Liver (tissue), 9 donors: ENCODE data around the gene SERPINB7. TPM values are rescaled to one million over a fixed set of nuclear protein-coding genes. Genes with fewer than 3 reads are reported as not detected.

ENCODE experiments used
- DNase-seq: peaks from one replicate; pipeline ENCODE4 v3.0.0-alpha.2; 2017; ENCODE audit warnings: low spot score
- H3K27ac ChIP-seq, 2 donors: one replicate each; pipeline ENCODE4 v1.7.0; 2013; ENCODE audit warnings: inconsistent platforms in 2 of 2, low read length in 2 of 2, control low read depth in 1 of 2, low read depth in 1 of 2, mild to moderate bottlenecking in 1 of 2
- H3K27me3 ChIP-seq, 4 donors: one replicate each; pipeline versions ENCODE4 v1.6.1 to v1.7.0; 2013; ENCODE audit warnings: low read length in 3 of 4, inconsistent platforms in 1 of 4, mild to moderate bottlenecking in 1 of 4, moderate library complexity in 1 of 4; ENCODE audit not compliant: control insufficient read depth in 4 of 4, insufficient read depth in 4 of 4
- H3K36me3 ChIP-seq, 4 donors: one replicate each; pipeline versions ENCODE4 v1.6.1 to v1.7.0; 2013; ENCODE audit warnings: low read length in 3 of 4, mild to moderate bottlenecking in 3 of 4, low read depth in 1 of 4, moderate library complexity in 1 of 4; ENCODE audit not compliant: control insufficient read depth in 4 of 4, insufficient read depth in 3 of 4
- H3K4me1 ChIP-seq, 4 donors: one replicate each; pipeline versions ENCODE4 v1.6.1 to v1.7.0; 2013; ENCODE audit warnings: low read length in 3 of 4, mild to moderate bottlenecking in 3 of 4, moderate library complexity in 1 of 4; ENCODE audit not compliant: control insufficient read depth in 4 of 4, insufficient read depth in 4 of 4
- H3K4me3 ChIP-seq, 3 donors: one replicate each; pipeline versions ENCODE4 v1.6.1 to v1.7.0; 2013; ENCODE audit warnings: low read length in 3 of 3, control low read depth in 1 of 3, low read depth in 1 of 3, mild to moderate bottlenecking in 1 of 3
- H3K9ac ChIP-seq, 2 donors: one replicate each; pipeline ENCODE4 v1.7.0; 2013; ENCODE audit warnings: low read length in 2 of 2, mild to moderate bottlenecking in 2 of 2, moderate library complexity in 2 of 2, control low read depth in 1 of 2, low read depth in 1 of 2
- H3K9me3 ChIP-seq, 4 donors: one replicate each; pipeline versions ENCODE4 v1.6.1 to v1.7.0; 2013; ENCODE audit warnings: low read length in 3 of 4; ENCODE audit not compliant: control insufficient read depth in 4 of 4
- FOXA1 ChIP-seq: IDR thresholded peaks from 2 replicates; pipeline ENCODE4 v1.6.1; 2016; ENCODE audit warnings: antibody characterized with exemption
- FOXA2 ChIP-seq: IDR thresholded peaks from 2 replicates; pipeline ENCODE4 v1.6.1; 2016; ENCODE audit warnings: antibody characterized with exemption
- HNF4A ChIP-seq, 2 donors: conservative IDR thresholded peaks; 2 replicates each; pipeline ENCODE4 v1.6.1; 2016; ENCODE audit warnings: antibody characterized with exemption in 2 of 2, mild to moderate bottlenecking in 2 of 2
- HNF4G ChIP-seq: IDR thresholded peaks from 2 replicates; pipeline ENCODE4 v1.6.1; 2016; ENCODE audit warnings: antibody characterized with exemption
- JUND ChIP-seq, 2 donors: IDR thresholded peaks; 2 replicates each; pipeline ENCODE4 v1.6.1; 2016; ENCODE audit warnings: antibody characterized with exemption in 2 of 2
- RAD21 ChIP-seq, 2 donors: IDR thresholded peaks; 2 replicates each; pipeline ENCODE4 v1.6.1; 2016; ENCODE audit warnings: antibody characterized with exemption in 2 of 2, mild to moderate bottlenecking in 2 of 2
- SP1 ChIP-seq: IDR thresholded peaks from 2 replicates; pipeline ENCODE4 v1.6.1; 2018; ENCODE audit warnings: antibody characterized with exemption, mild to moderate bottlenecking
- YY1 ChIP-seq: IDR thresholded peaks from 2 replicates; pipeline ENCODE4 v1.6.1; 2016; ENCODE audit warnings: antibody characterized with exemption, mild to moderate bottlenecking
- WGBS: extraction: QIAGEN DNeasy Blood & Tissue Kit; methylation state at CpG from one replicate; pipeline ENCODE4 v1.1.7; 2013; 5-methylcytosine and 5-hydroxymethylcytosine counted together
- polyA plus RNA-seq, 2 donors: library from polyadenylated mRNA; stranded (reverse) in 1 of 2; unstranded in 1 of 2; fragments of 200-250 nt in 1 of 2; fragments of >200 nt in 1 of 2; fragmentation: Nextera tagmentation in 1 of 2; extraction: Ambion mirVana in 1 of 2; gene quantifications; one replicate each; pipeline versions ENCODE4 v1.2.1 to v1.2.3, GENCODE V29; 2013 to 2015
- total RNA-seq, 2 donors: library from RNA; depleted of rRNA; stranded (reverse); fragments of >200 nt; gene quantifications; one replicate each; pipeline ENCODE4 v1.2.3, GENCODE V29; 2014
- TF ChIP-seq, protein P1 (sequence below): fragments of 150-350 bp; IDR thresholded peaks from 2 replicates; pipeline ENCODE4 v1.5.1; 2017; ENCODE audit warnings: improper control_type of control experiment, low read depth, low read length; ENCODE audit not compliant: missing input control
- TF ChIP-seq, protein P2 (sequence below): IDR thresholded peaks from 2 replicates; pipeline ENCODE4 v1.6.1; 2016; ENCODE audit warnings: antibody characterized with exemption
- TF ChIP-seq, protein P3 (sequence below): IDR thresholded peaks from 2 replicates; pipeline ENCODE4 v1.6.1; 2016; ENCODE audit warnings: antibody characterized with exemption, mild to moderate bottlenecking
- TF ChIP-seq, protein P4 (sequence below): IDR thresholded peaks from 2 replicates; pipeline ENCODE4 v1.6.1; 2016; ENCODE audit warnings: antibody characterized with exemption
- donor health status: healthy.
- donor health status: healthy.
- donor health status: healthy.
- donor health status: healthy.
- donor health status: healthy.

The SERPINB7 gene
- total and polyA plus RNA-seq, 4 donors, result not detected

DNA sequence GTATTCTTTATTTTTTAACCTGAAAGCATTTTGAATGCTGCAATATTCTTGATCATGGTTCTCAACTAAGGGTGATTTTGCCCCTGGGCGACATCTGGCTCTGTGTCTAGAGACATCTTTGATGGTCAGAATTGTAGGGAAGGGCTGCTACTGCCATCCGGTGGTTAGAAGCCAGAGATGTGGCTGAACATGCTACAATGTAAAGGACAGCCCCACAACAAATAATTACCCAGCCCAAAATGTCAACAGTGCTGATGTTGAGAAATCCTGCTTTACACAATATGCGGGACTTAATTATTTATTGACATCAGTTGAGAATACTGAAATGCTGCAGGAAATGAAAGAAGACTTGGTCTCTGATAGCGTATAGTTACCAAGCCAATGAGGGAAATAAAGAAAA, 74.8 kb downstream of the SERPINB7 start (continued):
- TF ChIP-seq, protein P1, sequence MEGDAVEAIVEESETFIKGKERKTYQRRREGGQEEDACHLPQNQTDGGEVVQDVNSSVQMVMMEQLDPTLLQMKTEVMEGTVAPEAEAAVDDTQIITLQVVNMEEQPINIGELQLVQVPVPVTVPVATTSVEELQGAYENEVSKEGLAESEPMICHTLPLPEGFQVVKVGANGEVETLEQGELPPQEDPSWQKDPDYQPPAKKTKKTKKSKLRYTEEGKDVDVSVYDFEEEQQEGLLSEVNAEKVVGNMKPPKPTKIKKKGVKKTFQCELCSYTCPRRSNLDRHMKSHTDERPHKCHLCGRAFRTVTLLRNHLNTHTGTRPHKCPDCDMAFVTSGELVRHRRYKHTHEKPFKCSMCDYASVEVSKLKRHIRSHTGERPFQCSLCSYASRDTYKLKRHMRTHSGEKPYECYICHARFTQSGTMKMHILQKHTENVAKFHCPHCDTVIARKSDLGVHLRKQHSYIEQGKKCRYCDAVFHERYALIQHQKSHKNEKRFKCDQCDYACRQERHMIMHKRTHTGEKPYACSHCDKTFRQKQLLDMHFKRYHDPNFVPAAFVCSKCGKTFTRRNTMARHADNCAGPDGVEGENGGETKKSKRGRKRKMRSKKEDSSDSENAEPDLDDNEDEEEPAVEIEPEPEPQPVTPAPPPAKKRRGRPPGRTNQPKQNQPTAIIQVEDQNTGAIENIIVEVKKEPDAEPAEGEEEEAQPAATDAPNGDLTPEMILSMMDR, result peak; percentile 52
- TF ChIP-seq, protein P2, sequence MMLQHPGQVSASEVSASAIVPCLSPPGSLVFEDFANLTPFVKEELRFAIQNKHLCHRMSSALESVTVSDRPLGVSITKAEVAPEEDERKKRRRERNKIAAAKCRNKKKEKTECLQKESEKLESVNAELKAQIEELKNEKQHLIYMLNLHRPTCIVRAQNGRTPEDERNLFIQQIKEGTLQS, result no peak
- TF ChIP-seq SP1 (no peak), FOXA1 (peak; percentile 72), YY1 (no peak), HNF4A (conservative IDR thresholded peaks at IDR 0.05) (peak; percentile 30 to 50)
- TF ChIP-seq, protein P3, sequence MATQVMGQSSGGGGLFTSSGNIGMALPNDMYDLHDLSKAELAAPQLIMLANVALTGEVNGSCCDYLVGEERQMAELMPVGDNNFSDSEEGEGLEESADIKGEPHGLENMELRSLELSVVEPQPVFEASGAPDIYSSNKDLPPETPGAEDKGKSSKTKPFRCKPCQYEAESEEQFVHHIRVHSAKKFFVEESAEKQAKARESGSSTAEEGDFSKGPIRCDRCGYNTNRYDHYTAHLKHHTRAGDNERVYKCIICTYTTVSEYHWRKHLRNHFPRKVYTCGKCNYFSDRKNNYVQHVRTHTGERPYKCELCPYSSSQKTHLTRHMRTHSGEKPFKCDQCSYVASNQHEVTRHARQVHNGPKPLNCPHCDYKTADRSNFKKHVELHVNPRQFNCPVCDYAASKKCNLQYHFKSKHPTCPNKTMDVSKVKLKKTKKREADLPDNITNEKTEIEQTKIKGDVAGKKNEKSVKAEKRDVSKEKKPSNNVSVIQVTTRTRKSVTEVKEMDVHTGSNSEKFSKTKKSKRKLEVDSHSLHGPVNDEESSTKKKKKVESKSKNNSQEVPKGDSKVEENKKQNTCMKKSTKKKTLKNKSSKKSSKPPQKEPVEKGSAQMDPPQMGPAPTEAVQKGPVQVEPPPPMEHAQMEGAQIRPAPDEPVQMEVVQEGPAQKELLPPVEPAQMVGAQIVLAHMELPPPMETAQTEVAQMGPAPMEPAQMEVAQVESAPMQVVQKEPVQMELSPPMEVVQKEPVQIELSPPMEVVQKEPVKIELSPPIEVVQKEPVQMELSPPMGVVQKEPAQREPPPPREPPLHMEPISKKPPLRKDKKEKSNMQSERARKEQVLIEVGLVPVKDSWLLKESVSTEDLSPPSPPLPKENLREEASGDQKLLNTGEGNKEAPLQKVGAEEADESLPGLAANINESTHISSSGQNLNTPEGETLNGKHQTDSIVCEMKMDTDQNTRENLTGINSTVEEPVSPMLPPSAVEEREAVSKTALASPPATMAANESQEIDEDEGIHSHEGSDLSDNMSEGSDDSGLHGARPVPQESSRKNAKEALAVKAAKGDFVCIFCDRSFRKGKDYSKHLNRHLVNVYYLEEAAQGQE, result no peak

DNA sequence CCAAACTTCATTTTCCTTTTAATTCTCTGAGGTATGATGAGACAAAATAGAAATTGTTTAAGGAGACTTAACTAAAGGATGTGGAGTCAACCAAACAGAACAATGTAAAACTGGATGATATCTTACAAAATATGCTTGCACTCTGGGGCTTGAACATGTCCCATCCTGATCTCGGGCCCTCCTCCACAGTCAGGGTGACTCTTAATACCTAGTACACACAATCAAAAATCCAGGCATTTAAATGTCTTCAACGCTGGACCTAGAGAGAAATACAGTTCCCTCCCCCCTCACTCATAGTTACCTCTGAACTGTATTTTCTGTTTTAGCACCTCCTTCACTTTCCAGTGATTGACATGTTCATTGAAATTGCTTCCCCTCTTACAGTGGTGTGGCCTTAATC, 75.4 kb downstream of the SERPINB7 start:
- no peak overlapping the region for H3K9ac ChIP-seq
- H3K36me3 ChIP-seq, result no peaks in the 10 kb centered on the region
- no peaks in the 10 kb centered on the region for H3K9me3 ChIP-seq
- TF ChIP-seq FOXA1 (no peak), SP1 (no peak), RAD21 (IDR thresholded peaks at IDR 0.05) (no peak), HNF4G (no peak), FOXA2 (no peak), JUND (IDR thresholded peaks at IDR 0.05) (no peak)
- TF ChIP-seq, protein P4, sequence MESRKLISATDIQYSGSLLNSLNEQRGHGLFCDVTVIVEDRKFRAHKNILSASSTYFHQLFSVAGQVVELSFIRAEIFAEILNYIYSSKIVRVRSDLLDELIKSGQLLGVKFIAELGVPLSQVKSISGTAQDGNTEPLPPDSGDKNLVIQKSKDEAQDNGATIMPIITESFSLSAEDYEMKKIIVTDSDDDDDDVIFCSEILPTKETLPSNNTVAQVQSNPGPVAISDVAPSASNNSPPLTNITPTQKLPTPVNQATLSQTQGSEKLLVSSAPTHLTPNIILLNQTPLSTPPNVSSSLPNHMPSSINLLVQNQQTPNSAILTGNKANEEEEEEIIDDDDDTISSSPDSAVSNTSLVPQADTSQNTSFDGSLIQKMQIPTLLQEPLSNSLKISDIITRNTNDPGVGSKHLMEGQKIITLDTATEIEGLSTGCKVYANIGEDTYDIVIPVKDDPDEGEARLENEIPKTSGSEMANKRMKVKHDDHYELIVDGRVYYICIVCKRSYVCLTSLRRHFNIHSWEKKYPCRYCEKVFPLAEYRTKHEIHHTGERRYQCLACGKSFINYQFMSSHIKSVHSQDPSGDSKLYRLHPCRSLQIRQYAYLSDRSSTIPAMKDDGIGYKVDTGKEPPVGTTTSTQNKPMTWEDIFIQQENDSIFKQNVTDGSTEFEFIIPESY, result no peak
- TF ChIP-seq, protein P2, result no peak
- H3K4me3 ChIP-seq, result no peak overlapping the region
- WGBS, result 74% methylated on average over 2 of the region's 2 CpGs
- no peak overlapping the region for H3K27ac ChIP-seq
- no peaks in the 10 kb centered on the region for H3K27me3 ChIP-seq
- no peaks in the 10 kb centered on the region for H3K4me1 ChIP-seq
- no peak for DNase-seq

Other genes with a start within 250 kb of the SERPINB7 start
- gene SERPINB12, start 233.0 kb upstream of the SERPINB7 start, total RNA-seq, result not detected
- gene SERPINB12, start 233.0 kb upstream of the SERPINB7 start, polyA plus RNA-seq, result not detected
- not detected for gene SERPINB13, start 188.1 kb upstream of the SERPINB7 start, total RNA-seq
- not detected for gene SERPINB13, start 188.1 kb upstream of the SERPINB7 start, polyA plus RNA-seq
- gene SERPINB4, start 131.2 kb upstream of the SERPINB7 start, total RNA-seq, result not detected
- not detected for gene SERPINB4, start 131.2 kb upstream of the SERPINB7 start, polyA plus RNA-seq
- under 1 TPM in 1 of 2 donors, not detected in 1; 0.05 TPM for gene SERPINB3, start 113.5 kb upstream of the SERPINB7 start, total RNA-seq
- gene SERPINB3, start 113.5 kb upstream of the SERPINB7 start, polyA plus RNA-seq, result not detected
- gene SERPINB11, start 72.5 kb upstream of the SERPINB7 start, total RNA-seq, result under 1 TPM in 1 of 2 donors, not detected in 1; 0.47 TPM
- gene SERPINB11, start 72.5 kb upstream of the SERPINB7 start, polyA plus RNA-seq, result not detected
- gene SERPINB2, start 112.3 kb downstream of the SERPINB7 start, total RNA-seq, result 1 to 10 TPM in 1 of 2 donors, not detected in 1; 1.7 TPM
- gene SERPINB2, start 112.3 kb downstream of the SERPINB7 start, polyA plus RNA-seq, result under 1 TPM in 1 of 2 donors, not detected in 1; 0.02 TPM
- 1 to 10 TPM in 1 of 2 donors, not detected in 1; 4.6 TPM for gene SERPINB10, start 132.5 kb downstream of the SERPINB7 start, total RNA-seq
- not detected for gene SERPINB10, start 132.5 kb downstream of the SERPINB7 start, polyA plus RNA-seq
- under 1 TPM in 1 of 2 donors, not detected in 1; 0.28 TPM for gene HMSD, start 173.9 kb downstream of the SERPINB7 start, total RNA-seq
- gene HMSD, start 173.9 kb downstream of the SERPINB7 start, polyA plus RNA-seq, result under 1 TPM; 0.13 to 0.14 TPM
- gene SERPINB8, start 194.7 kb downstream of the SERPINB7 start, total RNA-seq, result 1 to 10 TPM; 2.5 to 5.1 TPM
- 1 to 10 TPM; 8.3 to 8.6 TPM for gene SERPINB8, start 194.7 kb downstream of the SERPINB7 start, polyA plus RNA-seq